ENCODE measurements around the gene DCK. TPM values are rescaled to one million over a fixed set of nuclear protein-coding genes. Genes with fewer than 3 reads are reported as not detected.

The DCK gene
- total RNA-seq, 4 donors from 2014 or later, result 10.9 to 15.2 (median 14.6) TPM

DNA sequence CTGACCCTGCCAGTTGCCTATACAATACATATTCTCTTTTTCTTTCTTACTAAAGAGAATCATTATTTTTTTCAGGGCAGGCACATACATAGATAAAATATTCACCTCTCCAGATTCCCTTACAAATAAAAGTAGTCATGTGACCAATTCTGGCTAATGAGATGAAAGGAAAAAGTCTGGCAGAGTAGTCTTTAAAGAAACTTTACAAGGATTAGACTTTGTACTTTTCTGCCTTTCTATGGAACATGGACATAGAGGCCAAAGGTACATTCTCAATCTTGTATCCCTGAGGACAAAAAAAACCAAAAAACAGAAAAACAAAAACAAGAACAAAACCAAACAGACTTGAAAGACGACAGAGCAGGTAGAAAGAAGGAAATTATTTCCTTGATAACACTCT lies 75.6 kb downstream of the DCK start:
- H3K36me3 ChIP-seq, result no peaks in the 10 kb centered on the region
- TF ChIP-seq POLR2A (IDR thresholded peaks at IDR 0.05), result no peak
- H3K4me3 ChIP-seq (replicated peaks in 1 of 3), result no peak overlapping the region
- WGBS, 2 donors, result 63 to 77% methylated on average over 1 of the region's 1 CpG
- H3K27ac ChIP-seq, result no peak overlapping the region
- no peaks in the 10 kb centered on the region for H3K27me3 ChIP-seq
- H3K9me3 ChIP-seq, result no peaks in the 10 kb centered on the region
- no peak for DNase-seq
- H3K4me1 ChIP-seq, result no peaks in the 10 kb centered on the region
- intact Hi-C loops (cut with DNase I), result no loop called here

DNA sequence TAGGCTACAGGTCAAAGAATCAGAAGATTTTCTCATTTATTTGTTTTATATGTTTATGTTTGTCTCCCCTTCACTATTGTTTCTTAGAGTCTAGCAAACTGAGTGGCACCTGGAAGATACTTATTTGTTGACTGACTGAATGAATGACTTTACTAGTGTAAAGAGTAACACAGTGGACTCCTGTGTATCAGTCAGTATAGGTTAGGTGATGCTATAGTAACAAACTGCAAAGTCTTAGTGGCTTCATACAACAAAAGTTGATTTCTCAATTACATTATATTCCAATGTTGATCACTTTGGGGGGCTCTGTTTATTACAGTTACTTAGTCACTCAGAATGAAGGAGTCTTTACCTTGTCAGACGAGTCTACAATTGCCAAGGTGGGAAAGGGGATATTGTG lies 76.6 kb downstream of the DCK start:
- Histone ChIP-seq H3K9me3 (no peaks in the 10 kb centered on the region), H3K27me3 (no peaks in the 10 kb centered on the region), H3K36me3 (no peaks in the 10 kb centered on the region), H3K4me1 (no peaks in the 10 kb centered on the region), H3K4me3 (replicated peaks in 1 of 3) (no peak overlapping the region), H3K27ac (no peak overlapping the region)
- TF ChIP-seq POLR2A (IDR thresholded peaks at IDR 0.05), result no peak
- TF ChIP-seq, protein P1, sequence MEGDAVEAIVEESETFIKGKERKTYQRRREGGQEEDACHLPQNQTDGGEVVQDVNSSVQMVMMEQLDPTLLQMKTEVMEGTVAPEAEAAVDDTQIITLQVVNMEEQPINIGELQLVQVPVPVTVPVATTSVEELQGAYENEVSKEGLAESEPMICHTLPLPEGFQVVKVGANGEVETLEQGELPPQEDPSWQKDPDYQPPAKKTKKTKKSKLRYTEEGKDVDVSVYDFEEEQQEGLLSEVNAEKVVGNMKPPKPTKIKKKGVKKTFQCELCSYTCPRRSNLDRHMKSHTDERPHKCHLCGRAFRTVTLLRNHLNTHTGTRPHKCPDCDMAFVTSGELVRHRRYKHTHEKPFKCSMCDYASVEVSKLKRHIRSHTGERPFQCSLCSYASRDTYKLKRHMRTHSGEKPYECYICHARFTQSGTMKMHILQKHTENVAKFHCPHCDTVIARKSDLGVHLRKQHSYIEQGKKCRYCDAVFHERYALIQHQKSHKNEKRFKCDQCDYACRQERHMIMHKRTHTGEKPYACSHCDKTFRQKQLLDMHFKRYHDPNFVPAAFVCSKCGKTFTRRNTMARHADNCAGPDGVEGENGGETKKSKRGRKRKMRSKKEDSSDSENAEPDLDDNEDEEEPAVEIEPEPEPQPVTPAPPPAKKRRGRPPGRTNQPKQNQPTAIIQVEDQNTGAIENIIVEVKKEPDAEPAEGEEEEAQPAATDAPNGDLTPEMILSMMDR (IDR thresholded peaks at IDR 0.05), result no peak
- no peak for DNase-seq
- 96 to 97% methylated on average over 1 of the region's 1 CpG for WGBS, 2 donors
- intact Hi-C loops (cut with DNase I), result no loop called here

DNA sequence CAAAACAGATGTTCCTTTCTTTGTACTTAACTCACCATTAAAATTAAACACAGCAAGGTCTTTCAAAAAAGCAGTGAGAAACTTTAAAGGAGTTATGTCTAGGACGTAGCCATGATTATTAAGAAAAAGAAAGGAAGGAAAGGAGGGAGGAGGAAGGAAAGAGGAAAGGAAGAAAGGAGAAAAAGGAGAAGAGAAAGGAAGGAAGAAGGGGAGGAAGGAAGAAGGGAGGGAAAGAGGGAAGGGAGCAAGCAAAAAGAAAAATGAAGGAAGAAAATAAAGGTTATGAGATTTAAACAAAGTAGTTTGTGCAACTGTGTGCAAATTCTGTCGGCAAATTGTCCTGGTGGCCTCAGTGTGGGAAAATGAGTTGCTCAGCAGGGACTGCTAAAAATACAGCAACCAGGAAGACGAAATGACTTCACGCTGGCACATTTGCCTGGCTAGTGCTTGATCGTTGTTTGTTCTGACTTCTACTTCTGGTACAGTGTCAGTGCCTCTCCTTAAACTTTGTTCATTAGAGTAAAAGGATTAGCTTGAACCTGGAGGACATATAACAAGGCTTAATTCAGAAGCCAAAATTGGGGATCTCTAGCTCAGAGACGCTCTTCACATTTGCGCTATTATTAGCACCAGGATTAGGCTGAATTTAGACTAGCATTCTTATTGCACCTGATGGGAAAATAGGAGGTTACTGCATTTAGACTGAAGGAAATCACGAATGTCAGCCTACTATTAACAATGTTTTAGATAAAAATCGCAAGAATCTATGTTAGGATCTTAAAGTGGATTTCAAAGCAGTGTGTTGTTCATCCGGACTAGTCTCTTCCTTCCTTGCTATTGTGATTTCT lies 81.2 kb downstream of the DCK start:
- Histone ChIP-seq H3K9me3 (no peaks in the 10 kb centered on the region), H3K4me1 (no peaks in the 10 kb centered on the region), H3K36me3 (no peaks in the 10 kb centered on the region), H3K27ac (peak overlapping the region in 1 of 3 donors; percentile 19), H3K27me3 (no peaks in the 10 kb centered on the region), H3K4me3 (replicated peaks in 1 of 3) (no peak overlapping the region)
- intact Hi-C loops (cut with DNase I), result no loop called here
- TF ChIP-seq POLR2A (IDR thresholded peaks at IDR 0.05), result no peak
- TF ChIP-seq, protein P1 (IDR thresholded peaks at IDR 0.05), result no peak
- peak; percentile 30 to 56 for DNase-seq
- 35% methylated on average over 10 of the region's 10 CpGs for WGBS, 2 donors

Other genes starting within 250 kb of the DCK start
- 10 to 100 TPM; 59.7 to 69.6 (median 67.0) TPM for gene GRSF1, start 153.8 kb upstream of the DCK start, total RNA-seq
- gene MOB1B, start 91.3 kb upstream of the DCK start, total RNA-seq, result 10 to 100 TPM; 24.1 to 33.9 (median 29.6) TPM